HG03432 (cell line): ENCODE data around the gene MBD3L3.
"Not testable (repeated sequence)": the region's sequence is repeated elsewhere in the genome, so short reads cannot be mapped to it uniquely, and the experiment has no call there.

Experiments used
- ATAC-seq: cut with Tn5 transposase; IDR thresholded peaks from one replicate; pipeline ENCODE4 v1.9.1; 2021; ENCODE audit warnings: mild to moderate bottlenecking, moderate library complexity; ENCODE audit not compliant: unreplicated experiment

MBD3L3 gene

GRCh38 chr19:7063764-7064418 is 5.4 kb upstream of the MBD3L3 start:
- ATAC-seq, result no peak

GRCh38 chr19:7063339-7063738 is 4.9 kb upstream of the MBD3L3 start:
- ATAC-seq, result no peak

GRCh38 chr19:7059977-7060376 is 1.5 kb upstream of the MBD3L3 start:
- ATAC-seq, result not testable (repeated sequence)

- not testable (repeated sequence) for ATAC-seq
These were observed 2.1 kb downstream of the MBD3L3 start for GRCh38 chr19:7056371-7056770.

- ATAC-seq, result not testable (repeated sequence)
These were observed 2.8 kb downstream of the MBD3L3 start for GRCh38 chr19:7055679-7056078.

GRCh38 chr19:7054635-7055368 is 3.7 kb downstream of the MBD3L3 start:
- not testable (repeated sequence) for ATAC-seq

GRCh38 chr19:7052896-7053295 is 5.6 kb downstream of the MBD3L3 start:
- not testable (repeated sequence) for ATAC-seq

GRCh38 chr19:7051421-7051820 is 7.1 kb downstream of the MBD3L3 start:
- ATAC-seq, result not testable (repeated sequence)

GRCh38 chr19:7049021-7049420 is 9.5 kb downstream of the MBD3L3 start, which contains the start of gene MBD3L2:
Gene MBD3L2 (plus strand): TSS chr19:7049321. CDS start chr19:7049374, 53 bp downstream.
- ATAC-seq, result not testable (repeated sequence)

GRCh38 chr19:7041563-7041962 is 16.9 kb downstream of the MBD3L3 start:
- ATAC-seq, result not testable (repeated sequence)

- not testable (repeated sequence) for ATAC-seq
These were observed 18.4 kb downstream of the MBD3L3 start, which contains the start of gene MBD3L4 for GRCh38 chr19:7040079-7040478. Gene MBD3L4 (minus strand): TSS chr19:7040179. CDS start chr19:7040144, 35 bp downstream.

GRCh38 chr19:7030278-7030677 is 28.2 kb downstream of the MBD3L3 start, which contains the start of gene MBD3L5:
Gene MBD3L5 (plus strand): TSS chr19:7030578. CDS start chr19:7030612, 34 bp downstream.
- not testable (repeated sequence) for ATAC-seq

GRCh38 chr19:7028790-7029189 is 29.7 kb downstream of the MBD3L3 start:
- ATAC-seq, result not testable (repeated sequence)

- not testable (repeated sequence) for ATAC-seq
These were observed 37.1 kb downstream of the MBD3L3 start, which contains the start of gene MBD3L2B for GRCh38 chr19:7021331-7021730. Gene MBD3L2B (minus strand): TSS chr19:7021431. CDS start chr19:7021397, 34 bp downstream.

- ATAC-seq, result no peak
These were observed 39.6 kb downstream of the MBD3L3 start for GRCh38 chr19:7018828-7019227.

GRCh38 chr19:7013678-7014077 is 44.8 kb downstream of the MBD3L3 start:
- no peak for ATAC-seq

- no peak for ATAC-seq
These were observed 47.5 kb downstream of the MBD3L3 start for GRCh38 chr19:7010722-7011593.

GRCh38 chr19:7007859-7008258 is 50.6 kb downstream of the MBD3L3 start:
- ATAC-seq, result no peak
